Gastroesophageal sphincter (tissue), 3 donors: Measurements from ENCODE around the gene FNIP2.

Experiments
- POLR2A ChIP-seq, 2 donors: fragments of 450-650 bp; IDR thresholded peaks; one replicate each; pipeline ENCODE4 v1.6.1; 2017; ENCODE audit warnings: antibody characterized with exemption in 2 of 2, mild to moderate bottlenecking in 2 of 2, moderate library complexity in 1 of 2
- POLR2AphosphoS5 ChIP-seq: sonication (generic); formaldehyde crosslinking; IDR thresholded peaks from one replicate; pipeline ENCODE4 v1.6.1; 2017; ENCODE audit warnings: antibody characterized with exemption
- TF ChIP-seq, protein P1 (sequence below), 4 experiments: fragments of 200-600 bp in 2 of 4; fragments of 450-650 bp in 2 of 4; sonication (generic) in 1 of 4; IDR thresholded peaks; one replicate each; pipeline ENCODE4 v1.5.1; 2017 to 2019; ENCODE audit warnings: antibody characterized with exemption in 4 of 4, mild to moderate bottlenecking in 2 of 4, moderate library complexity in 2 of 4

- TF ChIP-seq POLR2A (IDR thresholded peaks at IDR 0.05) (no peak), POLR2AphosphoS5 (no peak)
- TF ChIP-seq, protein P1, sequence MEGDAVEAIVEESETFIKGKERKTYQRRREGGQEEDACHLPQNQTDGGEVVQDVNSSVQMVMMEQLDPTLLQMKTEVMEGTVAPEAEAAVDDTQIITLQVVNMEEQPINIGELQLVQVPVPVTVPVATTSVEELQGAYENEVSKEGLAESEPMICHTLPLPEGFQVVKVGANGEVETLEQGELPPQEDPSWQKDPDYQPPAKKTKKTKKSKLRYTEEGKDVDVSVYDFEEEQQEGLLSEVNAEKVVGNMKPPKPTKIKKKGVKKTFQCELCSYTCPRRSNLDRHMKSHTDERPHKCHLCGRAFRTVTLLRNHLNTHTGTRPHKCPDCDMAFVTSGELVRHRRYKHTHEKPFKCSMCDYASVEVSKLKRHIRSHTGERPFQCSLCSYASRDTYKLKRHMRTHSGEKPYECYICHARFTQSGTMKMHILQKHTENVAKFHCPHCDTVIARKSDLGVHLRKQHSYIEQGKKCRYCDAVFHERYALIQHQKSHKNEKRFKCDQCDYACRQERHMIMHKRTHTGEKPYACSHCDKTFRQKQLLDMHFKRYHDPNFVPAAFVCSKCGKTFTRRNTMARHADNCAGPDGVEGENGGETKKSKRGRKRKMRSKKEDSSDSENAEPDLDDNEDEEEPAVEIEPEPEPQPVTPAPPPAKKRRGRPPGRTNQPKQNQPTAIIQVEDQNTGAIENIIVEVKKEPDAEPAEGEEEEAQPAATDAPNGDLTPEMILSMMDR (IDR thresholded peaks at IDR 0.05): no peak
Measured at GRCh38 chr4:158798062-158798461, 29.2 kb downstream of the FNIP2 start.
